Stimulated activated memory B cell treated with anti-CD40 and anti-IgM and Interleukin-4, amounts not matched to agents 10 μg/mL and 1 μg/mL and 100 μg/mL, for 72 hours (primary cell): Measurements from ENCODE around the gene PPFIA2.

ENCODE experiments used
- ATAC-seq: fragments of 150-1000 bp; cut with Tn5 transposase; 2 replicates; pipeline ENCODE4 v1.10.0; 2021
- H3K27ac Mint-ChIP-seq: one replicate; pipeline ENCODE4 v1.8.0; 2022; ENCODE audit warnings: mild to moderate bottlenecking, mixed read lengths
- H3K27me3 Mint-ChIP-seq: one replicate; pipeline ENCODE4 v1.8.0; 2022; ENCODE audit warnings: mixed read lengths
- H3K36me3 Mint-ChIP-seq: one replicate; pipeline ENCODE4 v1.8.0; 2022; ENCODE audit warnings: mixed read lengths
- H3K4me1 Mint-ChIP-seq: one replicate; pipeline ENCODE4 v1.8.0; 2022; ENCODE audit warnings: mixed read lengths
- H3K4me3 Mint-ChIP-seq: one replicate; pipeline ENCODE4 v1.8.0; 2022; ENCODE audit warnings: mild to moderate bottlenecking, moderate library complexity, mixed read lengths
- H3K9me3 Mint-ChIP-seq: one replicate; pipeline ENCODE4 v1.8.0; 2022; ENCODE audit warnings: mixed read lengths

Gene PPFIA2

DNA sequence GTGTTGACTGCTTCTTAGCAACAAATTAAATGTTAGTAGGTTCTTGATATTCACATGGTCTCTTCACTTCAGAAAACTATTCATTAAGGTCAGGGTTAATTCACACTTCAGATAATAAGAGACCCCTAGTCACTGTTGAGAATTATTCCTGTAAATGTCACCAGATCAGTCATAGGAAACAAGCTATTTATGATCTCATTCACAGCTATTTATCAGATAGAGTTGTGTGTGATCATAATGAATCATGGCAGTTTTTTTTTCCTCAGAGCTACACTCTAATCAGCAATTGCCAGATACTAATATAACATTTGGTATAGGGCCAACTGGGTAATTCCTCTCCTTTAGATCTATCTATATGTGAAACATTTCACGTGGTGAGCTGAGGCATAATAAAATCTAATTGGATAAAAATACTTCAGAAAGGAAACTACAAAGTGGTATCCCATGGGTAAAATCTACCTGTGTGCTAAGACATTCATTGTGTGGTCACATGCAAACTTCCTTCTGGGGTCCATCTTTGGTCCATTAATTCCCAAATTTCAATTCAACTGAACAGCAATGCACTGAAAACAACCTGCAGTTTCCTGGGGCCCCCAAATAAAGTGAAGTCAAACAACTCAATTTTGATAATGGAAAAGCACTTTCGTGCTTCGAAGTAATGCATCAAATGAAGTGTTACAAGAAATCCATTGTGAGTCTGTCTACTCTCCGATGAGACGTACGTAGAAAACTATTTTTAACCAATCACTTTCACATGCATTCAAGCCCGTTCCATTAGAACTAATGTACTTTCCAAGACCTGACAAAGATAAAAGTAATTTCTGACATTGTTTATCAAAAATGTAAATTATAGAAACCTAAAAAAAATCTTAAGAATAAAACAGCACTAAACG lies 484.3 kb downstream of the PPFIA2 start:
- ATAC-seq = no peak
- Mint-ChIP-seq H3K4me3 (no peak overlapping the region), H3K4me1 (no peaks in the 10 kb centered on the region), H3K36me3 (no peaks in the 10 kb centered on the region), H3K9me3 (no peaks in the 10 kb centered on the region), H3K27ac (no peak overlapping the region), H3K27me3 (no peaks in the 10 kb centered on the region)

DNA sequence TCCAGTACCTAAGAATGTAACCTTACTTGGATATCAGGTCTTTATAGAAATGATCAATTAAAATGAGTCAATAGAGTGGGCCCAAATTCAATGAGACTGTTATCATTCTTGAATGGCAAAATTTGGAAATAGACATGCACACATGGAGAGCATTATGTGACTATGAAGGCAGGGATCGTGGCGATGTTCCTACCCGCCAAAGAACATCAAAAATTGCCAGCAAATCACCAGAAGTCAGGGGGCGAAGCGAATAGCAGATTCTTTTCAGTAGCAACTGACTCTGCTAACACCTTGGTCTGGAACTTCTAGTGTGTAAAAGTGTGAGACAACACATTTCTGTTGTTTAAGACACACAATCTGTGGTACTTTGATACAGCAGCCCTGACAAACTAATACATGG lies 488.8 kb downstream of the PPFIA2 start:
- no peak for ATAC-seq
- Mint-ChIP-seq H3K27me3 (no peaks in the 10 kb centered on the region), H3K9me3 (no peaks in the 10 kb centered on the region), H3K27ac (no peak overlapping the region), H3K4me1 (no peaks in the 10 kb centered on the region), H3K4me3 (no peak overlapping the region), H3K36me3 (no peaks in the 10 kb centered on the region)

DNA sequence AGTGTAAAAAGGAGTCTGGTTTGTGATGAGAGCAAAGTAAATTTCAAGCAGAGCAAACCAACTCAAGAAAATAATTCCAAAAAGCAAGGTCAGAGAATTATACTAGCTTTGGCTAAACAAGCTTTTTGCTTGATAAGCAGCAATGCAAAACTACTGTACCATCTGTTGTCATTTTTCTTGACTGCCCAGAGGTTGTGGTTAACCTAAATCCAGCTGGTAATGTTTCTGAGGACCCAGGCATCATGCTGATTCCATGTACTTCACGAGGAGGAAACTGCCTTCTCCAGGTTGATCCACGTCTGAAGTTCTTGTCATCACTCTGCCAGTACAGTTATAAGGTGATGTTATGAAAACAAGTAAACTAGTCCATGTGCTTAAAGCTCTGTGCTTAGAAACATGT lies 496.1 kb downstream of the PPFIA2 start:
- no peaks in the 10 kb centered on the region for H3K9me3 Mint-ChIP-seq
- no peak overlapping the region for H3K4me3 Mint-ChIP-seq
- H3K27me3 Mint-ChIP-seq = no peaks in the 10 kb centered on the region
- H3K4me1 Mint-ChIP-seq = no peaks in the 10 kb centered on the region
- no peak for ATAC-seq
- H3K27ac Mint-ChIP-seq = no peak overlapping the region
- no peaks in the 10 kb centered on the region for H3K36me3 Mint-ChIP-seq

DNA sequence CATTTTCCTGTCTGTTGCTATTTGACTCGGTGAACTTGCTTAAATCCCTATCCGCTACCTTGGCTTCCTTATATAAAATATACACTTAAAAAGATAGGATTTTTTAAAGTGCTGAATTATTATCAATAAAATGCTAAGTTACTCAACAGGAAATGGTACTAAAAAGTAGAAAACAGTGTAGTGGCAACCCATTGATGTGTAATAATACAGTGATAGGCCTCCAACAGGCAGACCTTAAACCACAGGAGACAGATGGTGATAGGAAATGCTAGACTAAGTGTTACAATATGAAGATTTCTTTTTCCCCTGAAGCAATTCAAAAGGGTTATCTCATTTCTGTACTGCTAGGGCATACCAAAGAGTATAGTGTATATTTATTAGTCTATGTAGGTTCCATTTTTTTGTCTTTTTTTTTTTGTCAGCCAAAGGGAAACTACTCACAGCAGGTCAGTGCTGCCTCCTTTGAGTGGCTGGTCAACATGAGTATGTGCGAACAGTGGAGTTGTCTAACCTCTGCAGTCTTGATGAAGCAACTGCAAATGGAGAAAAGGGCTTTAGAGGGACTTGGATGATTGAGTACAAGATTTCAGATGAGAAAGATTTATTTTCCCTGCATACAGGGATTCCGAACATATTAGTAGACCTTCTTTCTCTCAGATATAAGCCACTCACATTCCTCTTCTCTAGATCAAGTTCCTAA lies 497.5 kb downstream of the PPFIA2 start:
- H3K4me1 Mint-ChIP-seq = no peaks in the 10 kb centered on the region
- no peak for ATAC-seq
- no peaks in the 10 kb centered on the region for H3K36me3 Mint-ChIP-seq
- H3K27me3 Mint-ChIP-seq = no peaks in the 10 kb centered on the region
- no peaks in the 10 kb centered on the region for H3K9me3 Mint-ChIP-seq
- H3K27ac Mint-ChIP-seq = no peak overlapping the region
- no peak overlapping the region for H3K4me3 Mint-ChIP-seq

DNA sequence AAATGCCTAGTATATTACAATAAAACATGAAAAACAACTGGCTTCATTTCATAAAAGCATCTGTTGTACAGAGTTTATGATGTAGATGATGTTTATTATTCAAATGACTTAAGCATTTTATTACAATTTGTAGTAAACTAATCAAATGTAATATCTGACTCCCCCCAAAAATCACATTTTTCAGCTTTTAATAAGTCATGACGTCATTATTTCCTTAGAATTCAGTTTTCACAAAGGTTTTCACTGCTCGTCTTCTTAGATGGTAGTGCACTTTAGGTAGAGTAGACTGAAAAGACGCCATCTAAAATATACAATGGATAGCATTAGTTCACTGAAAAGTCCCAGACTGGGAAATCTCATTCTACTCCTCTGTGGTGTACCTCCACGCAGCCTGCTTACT lies 499.8 kb downstream of the PPFIA2 start:
- Mint-ChIP-seq H3K9me3 (no peaks in the 10 kb centered on the region), H3K4me3 (no peak overlapping the region), H3K36me3 (no peaks in the 10 kb centered on the region), H3K4me1 (no peaks in the 10 kb centered on the region), H3K27me3 (no peaks in the 10 kb centered on the region), H3K27ac (no peak overlapping the region)
- ATAC-seq = no peak

DNA sequence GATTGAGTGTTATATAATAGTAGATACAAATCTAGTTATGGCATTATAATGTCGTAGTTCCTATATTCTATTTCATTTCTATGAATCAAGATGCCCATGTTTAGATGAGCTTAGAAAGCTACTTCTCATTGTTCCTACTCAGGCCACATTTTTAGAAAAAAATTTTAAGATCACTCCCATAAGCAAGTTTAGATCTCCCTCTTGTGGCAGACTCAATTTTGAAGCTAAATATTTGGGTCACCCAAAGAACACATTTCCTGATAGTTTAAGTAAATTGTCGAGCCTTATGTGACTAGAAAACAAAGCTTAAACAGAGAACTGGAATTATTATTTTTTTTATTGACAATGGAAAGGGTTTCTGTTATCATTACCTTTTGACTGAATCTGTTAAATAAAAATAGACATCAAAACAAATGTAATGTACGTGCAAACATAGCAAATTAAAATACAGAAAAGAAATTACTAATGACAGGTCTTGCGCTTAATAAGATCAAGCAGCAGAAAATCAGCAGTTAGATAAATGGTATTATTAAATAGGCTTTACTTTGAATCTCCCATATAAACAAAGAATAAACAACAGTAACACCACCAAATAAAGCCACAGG lies 501.1 kb downstream of the PPFIA2 start:
- Mint-ChIP-seq H3K27me3 (no peaks in the 10 kb centered on the region), H3K27ac (no peak overlapping the region), H3K36me3 (no peaks in the 10 kb centered on the region), H3K4me3 (no peak overlapping the region), H3K4me1 (no peaks in the 10 kb centered on the region), H3K9me3 (no peaks in the 10 kb centered on the region)
- no peak for ATAC-seq

DNA sequence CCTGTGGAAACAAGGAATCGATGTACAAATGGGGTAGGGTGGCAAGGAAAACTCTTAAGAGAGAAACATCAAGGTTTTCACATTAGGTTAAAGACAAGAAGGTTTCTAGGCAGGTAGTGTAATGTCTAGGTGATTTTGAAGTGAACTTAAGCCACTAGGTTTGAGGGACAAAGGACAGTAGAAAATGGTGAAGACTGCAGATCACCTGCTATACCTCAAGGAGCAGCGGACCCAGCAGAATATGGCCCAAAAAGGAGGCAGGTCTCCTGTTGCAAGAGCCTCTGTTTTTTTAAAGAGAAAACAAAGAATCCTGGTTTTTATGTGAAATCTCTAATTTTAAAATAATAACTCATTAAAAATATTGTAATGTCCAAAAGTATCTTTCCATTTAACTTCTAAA lies 503.2 kb downstream of the PPFIA2 start:
- Mint-ChIP-seq H3K27ac (no peak overlapping the region), H3K4me3 (no peak overlapping the region), H3K9me3 (no peaks in the 10 kb centered on the region), H3K4me1 (no peaks in the 10 kb centered on the region), H3K27me3 (no peaks in the 10 kb centered on the region), H3K36me3 (no peaks in the 10 kb centered on the region)
- no peak for ATAC-seq

DNA sequence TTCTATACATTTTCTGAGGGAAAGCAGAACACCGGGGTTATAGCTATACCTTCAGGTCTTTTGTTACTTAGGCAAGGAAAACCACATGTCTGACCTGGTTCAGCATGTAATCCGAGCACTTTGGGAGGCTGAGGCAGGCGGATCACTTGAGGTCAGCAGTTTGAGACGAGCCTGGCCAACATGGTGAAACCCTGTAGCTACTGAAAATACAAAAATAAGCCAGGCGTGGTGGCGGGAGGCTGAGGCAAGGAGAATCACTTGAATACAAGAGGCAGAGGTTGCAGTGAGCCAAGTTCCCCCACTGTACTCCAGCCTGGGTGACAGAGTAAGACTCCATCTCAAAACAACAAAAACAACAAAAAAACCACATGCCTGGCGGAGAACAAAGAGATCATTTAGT lies 503.7 kb downstream of the PPFIA2 start:
- ATAC-seq = no peak
- H3K4me3 Mint-ChIP-seq = no peak overlapping the region
- no peaks in the 10 kb centered on the region for H3K36me3 Mint-ChIP-seq
- H3K27me3 Mint-ChIP-seq = no peaks in the 10 kb centered on the region
- no peaks in the 10 kb centered on the region for H3K4me1 Mint-ChIP-seq
- H3K9me3 Mint-ChIP-seq = no peaks in the 10 kb centered on the region
- no peak overlapping the region for H3K27ac Mint-ChIP-seq

DNA sequence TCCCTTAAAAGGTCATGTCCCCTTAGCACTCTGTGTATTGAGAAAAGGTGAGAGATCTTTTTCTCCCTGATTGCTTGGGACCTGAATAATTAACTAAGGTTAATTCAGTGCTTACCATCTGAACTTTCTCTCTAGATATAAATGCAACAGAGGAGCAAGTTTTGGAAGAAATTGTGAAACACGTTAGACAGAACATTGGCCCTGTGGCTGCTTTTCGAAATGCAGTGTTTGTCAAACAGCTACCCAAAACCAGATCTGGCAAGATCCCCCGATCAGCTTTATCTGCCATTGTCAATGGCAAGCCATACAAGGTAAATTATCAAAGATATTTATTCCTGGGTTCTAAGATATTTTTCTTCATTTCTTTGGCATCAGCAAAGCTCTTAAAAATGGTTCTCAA lies 505.8 kb downstream of the PPFIA2 start:
- H3K9me3 Mint-ChIP-seq = no peaks in the 10 kb centered on the region
- H3K36me3 Mint-ChIP-seq = no peaks in the 10 kb centered on the region
- no peaks in the 10 kb centered on the region for H3K27me3 Mint-ChIP-seq
- no peak for ATAC-seq
- no peak overlapping the region for H3K27ac Mint-ChIP-seq
- H3K4me1 Mint-ChIP-seq = no peaks in the 10 kb centered on the region
- no peak overlapping the region for H3K4me3 Mint-ChIP-seq

DNA sequence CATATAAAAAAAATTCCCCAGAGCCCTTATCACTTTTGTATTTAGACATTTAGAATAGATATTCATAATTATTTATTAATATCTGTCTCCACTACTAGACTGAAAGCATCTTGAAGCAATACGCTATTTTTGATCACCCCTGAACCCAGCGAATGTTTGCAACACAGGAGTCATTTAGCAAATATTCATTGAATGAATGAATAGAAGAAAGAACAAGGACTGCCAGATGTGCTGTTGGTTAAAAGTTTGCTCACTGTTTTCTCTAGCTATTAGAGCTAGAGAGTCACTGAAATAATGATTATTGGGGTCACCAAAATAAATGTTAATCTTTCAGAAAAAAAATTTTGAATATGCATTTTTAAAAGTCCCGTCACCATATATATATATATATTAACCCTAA lies 506.9 kb downstream of the PPFIA2 start:
- Mint-ChIP-seq H3K36me3 (no peaks in the 10 kb centered on the region), H3K27me3 (no peaks in the 10 kb centered on the region), H3K4me3 (no peak overlapping the region), H3K27ac (no peak overlapping the region), H3K4me1 (no peaks in the 10 kb centered on the region), H3K9me3 (no peaks in the 10 kb centered on the region)
- ATAC-seq = no peak

DNA sequence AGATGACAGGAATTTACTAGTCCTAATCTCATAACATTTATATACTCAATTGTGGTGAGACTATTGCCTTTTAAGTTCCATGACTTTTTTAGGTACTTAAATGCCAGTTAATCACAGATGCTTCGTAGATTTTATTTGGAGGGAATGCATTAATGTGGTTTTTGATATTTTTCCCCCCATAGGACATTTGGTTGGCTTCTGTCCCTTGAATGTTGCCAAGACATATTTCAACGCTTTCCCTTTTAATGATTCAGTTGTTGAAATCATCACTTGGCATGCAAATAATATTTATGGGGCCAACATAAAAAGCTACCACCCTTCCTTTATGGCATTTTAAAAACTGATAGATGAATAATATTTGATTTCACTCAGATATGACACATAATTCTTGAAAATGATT lies 509.2 kb downstream of the PPFIA2 start:
- ATAC-seq = no peak
- Mint-ChIP-seq H3K27ac (no peak overlapping the region), H3K27me3 (no peaks in the 10 kb centered on the region), H3K9me3 (no peaks in the 10 kb centered on the region), H3K4me3 (no peak overlapping the region), H3K36me3 (no peaks in the 10 kb centered on the region), H3K4me1 (no peaks in the 10 kb centered on the region)

DNA sequence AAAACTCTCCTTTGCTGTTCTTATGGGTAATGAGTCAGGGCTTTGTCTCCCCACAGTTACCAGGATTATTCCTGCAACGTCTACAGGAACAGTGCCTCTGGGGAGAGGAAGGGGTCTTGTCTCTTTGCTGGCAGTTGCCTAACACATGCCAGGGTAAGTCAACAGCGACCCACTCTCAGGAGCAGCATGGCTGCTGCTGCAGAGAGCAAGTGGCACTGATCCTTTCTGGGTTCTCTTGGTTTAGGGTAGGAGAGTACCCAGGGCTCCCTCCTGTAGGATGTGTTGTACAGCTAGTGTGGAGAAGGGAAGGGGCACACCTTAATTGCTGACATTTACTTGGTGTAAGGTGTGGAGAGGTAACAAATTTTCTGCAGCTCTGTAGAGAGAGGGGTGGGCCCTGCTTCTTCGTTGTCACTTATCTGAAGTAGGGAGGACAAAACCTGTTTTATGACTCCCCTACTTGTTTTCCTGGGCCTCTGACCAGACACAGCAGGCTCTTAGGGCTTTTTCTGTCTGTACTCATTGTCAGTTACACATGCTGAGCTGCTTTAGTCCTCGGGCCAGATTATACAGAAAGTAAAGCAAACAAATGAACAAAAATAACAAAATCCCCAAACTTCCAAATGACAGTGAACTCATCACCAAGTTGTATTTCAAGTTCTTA lies 513.1 kb downstream of the PPFIA2 start:
- H3K4me3 Mint-ChIP-seq = no peak overlapping the region
- H3K27ac Mint-ChIP-seq = no peak overlapping the region
- peaks cover 6% of the 10 kb centered on the region for H3K9me3 Mint-ChIP-seq

DNA sequence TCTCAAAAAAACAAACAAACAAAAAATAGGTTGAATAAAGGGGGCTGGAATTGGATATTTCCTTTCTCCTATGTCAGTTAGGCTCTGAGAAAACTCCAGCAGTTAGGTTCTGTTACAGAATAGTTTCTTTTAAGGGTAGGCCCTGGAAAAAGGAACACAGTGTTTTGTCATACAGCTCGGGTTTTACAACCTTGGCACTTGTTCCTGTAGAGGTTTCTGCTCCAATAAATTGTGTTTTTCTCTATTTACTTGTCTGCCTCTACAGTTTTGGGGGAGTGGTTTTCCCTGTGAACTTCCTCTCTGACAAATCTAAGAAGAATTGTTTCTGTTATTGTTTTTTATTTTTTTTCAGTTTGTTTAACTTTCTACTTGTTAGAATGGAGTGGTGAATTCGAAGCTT lies 513.7 kb downstream of the PPFIA2 start:
- no peaks in the 10 kb centered on the region for H3K36me3 Mint-ChIP-seq
- no peaks in the 10 kb centered on the region for H3K27me3 Mint-ChIP-seq
- peaks cover 6% of the 10 kb centered on the region for H3K9me3 Mint-ChIP-seq
- ATAC-seq = no peak
- no peak overlapping the region for H3K4me3 Mint-ChIP-seq
- no peaks in the 10 kb centered on the region for H3K4me1 Mint-ChIP-seq
- H3K27ac Mint-ChIP-seq = no peak overlapping the region

More for the DNA sequence above, 513.1 kb downstream of the PPFIA2 start:
- Mint-ChIP-seq H3K27me3 (no peaks in the 10 kb centered on the region), H3K4me1 (no peaks in the 10 kb centered on the region), H3K36me3 (no peaks in the 10 kb centered on the region)
- ATAC-seq = no peak

DNA sequence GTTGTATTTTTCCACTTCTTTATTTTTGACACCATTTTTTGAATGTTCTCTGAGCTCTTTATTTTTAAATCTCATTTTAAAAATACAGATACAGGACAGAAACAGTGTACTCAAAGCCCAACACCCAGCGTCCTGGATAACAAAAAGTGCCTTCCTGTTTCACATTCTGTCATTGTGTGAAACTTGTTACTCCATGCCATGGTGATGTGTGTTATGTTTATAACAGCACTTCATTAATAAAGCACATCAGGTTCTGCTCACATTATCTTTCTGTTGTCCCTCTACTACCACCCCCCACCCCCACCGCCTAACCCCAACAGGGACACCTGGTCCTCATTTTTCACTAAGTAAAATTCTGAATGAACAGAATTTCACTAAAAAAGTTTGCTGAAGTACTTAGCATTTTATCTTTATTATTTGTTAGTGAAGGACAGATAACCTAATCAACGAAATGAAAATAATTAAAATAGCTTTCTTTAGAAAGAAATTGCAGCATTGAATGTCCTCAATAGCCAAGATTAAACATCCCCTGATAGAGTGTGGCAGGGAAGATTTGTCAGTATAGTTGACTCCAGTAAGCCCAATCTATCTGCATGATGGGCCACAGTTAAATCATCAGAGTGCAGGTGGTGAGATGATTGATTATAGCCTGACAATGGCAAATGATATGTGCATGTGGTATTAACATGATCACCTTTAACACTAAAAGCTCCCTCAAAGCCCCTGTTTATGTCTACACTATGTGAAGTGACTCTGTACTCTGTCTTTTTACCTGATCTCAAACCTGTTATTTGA lies 527.4 kb downstream of the PPFIA2 start:
- Mint-ChIP-seq H3K36me3 (no peaks in the 10 kb centered on the region), H3K9me3 (peaks cover 3% of the 10 kb centered on the region), H3K27ac (no peak overlapping the region), H3K27me3 (no peaks in the 10 kb centered on the region), H3K4me3 (no peak overlapping the region), H3K4me1 (no peaks in the 10 kb centered on the region)
- no peak for ATAC-seq

DNA sequence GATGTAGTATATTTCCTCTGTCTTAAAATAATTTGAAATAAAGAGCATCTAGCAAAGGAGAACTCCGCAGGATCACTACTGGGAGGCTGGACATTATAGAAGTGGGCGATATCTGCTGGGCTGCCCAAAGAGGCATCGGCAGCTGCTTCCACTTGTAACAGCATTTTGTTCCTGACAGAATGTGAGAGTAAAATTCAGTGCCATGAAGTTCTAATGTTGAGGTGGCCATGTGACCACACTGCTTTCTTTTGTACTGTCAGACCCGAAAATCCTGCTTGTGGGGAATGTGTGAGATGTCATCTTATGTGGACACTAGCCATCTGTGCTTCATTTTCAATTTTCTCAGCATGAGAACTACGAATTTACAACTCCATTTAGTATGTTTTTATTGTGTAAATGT lies 529.4 kb downstream of the PPFIA2 start:
- Mint-ChIP-seq H3K36me3 (no peaks in the 10 kb centered on the region), H3K4me3 (no peak overlapping the region), H3K4me1 (no peaks in the 10 kb centered on the region), H3K9me3 (peaks cover 3% of the 10 kb centered on the region), H3K27ac (no peak overlapping the region), H3K27me3 (no peaks in the 10 kb centered on the region)
- ATAC-seq = no peak
